NCI-H510A (cell line): Measurements from ENCODE around the gene DKKL1.

ENCODE experiments used
- DNase-seq: peaks from one replicate; lab custom pipeline; 2025; lab: John Stamatoyannopoulos, UW

DKKL1 gene

GRCh38 chr19:49338023-49338677 lies 25.5 kb upstream of the DKKL1 start:
- no peak for DNase-seq

GRCh38 chr19:49338691-49339300 lies 24.9 kb upstream of the DKKL1 start:
- no peak for DNase-seq

GRCh38 chr19:49339301-49340068 lies 24.2 kb upstream of the DKKL1 start:
- DNase-seq, result no peak

- no peak for DNase-seq
Observed at GRCh38 chr19:49340069-49340864, 23.4 kb upstream of the DKKL1 start.

GRCh38 chr19:49340865-49341718 lies 22.6 kb upstream of the DKKL1 start:
- no peak for DNase-seq

GRCh38 chr19:49342291-49342721 lies 21.4 kb upstream of the DKKL1 start:
- DNase-seq, result no peak

- no peak for DNase-seq
Observed at GRCh38 chr19:49343123-49343522, 20.6 kb upstream of the DKKL1 start.

GRCh38 chr19:49344505-49345423 lies 18.9 kb upstream of the DKKL1 start:
- DNase-seq, result no peak

GRCh38 chr19:49347191-49347590 lies 16.5 kb upstream of the DKKL1 start:
- no peak for DNase-seq

GRCh38 chr19:49347835-49348234 lies 15.8 kb upstream of the DKKL1 start:
- no peak for DNase-seq

GRCh38 chr19:49348305-49349189 lies 15.1 kb upstream of the DKKL1 start:
- DNase-seq, result no peak

GRCh38 chr19:49349567-49349966 lies 14.1 kb upstream of the DKKL1 start:
- no peak for DNase-seq

- DNase-seq, result no peak
Observed at GRCh38 chr19:49355909-49356353, 7.7 kb upstream of the DKKL1 start.

- DNase-seq, result no peak
Observed at GRCh38 chr19:49356382-49356781, 7.3 kb upstream of the DKKL1 start.

- no peak for DNase-seq
Observed at GRCh38 chr19:49357186-49357585, 6.5 kb upstream of the DKKL1 start.

GRCh38 chr19:49359851-49360820 lies 3.5 kb upstream of the DKKL1 start:
- no peak for DNase-seq

- no peak for DNase-seq
Observed at GRCh38 chr19:49361438-49362047, 2.1 kb upstream of the DKKL1 start.
